ENCODE measurements around the gene THAP4.

The THAP4 gene

GRCh38 chr2:241561832-241562231 is 75.1 kb downstream of the THAP4 start:
- no peak for DNase-seq

- no peak for DNase-seq
These were observed 76.0 kb downstream of the THAP4 start for GRCh38 chr2:241560883-241561474.

GRCh38 chr2:241560162-241560882 is 76.6 kb downstream of the THAP4 start:
- no peak for DNase-seq

- DNase-seq = no peak
These were observed 77.4 kb downstream of the THAP4 start for GRCh38 chr2:241559323-241560161.

- no peak for DNase-seq
These were observed 78.2 kb downstream of the THAP4 start, which contains the start of gene BOK for GRCh38 chr2:241558532-241559322. Gene BOK (plus strand): TSS chr2:241558745. CDS start chr2:241559484, 739 bp downstream.

GRCh38 chr2:241556746-241557145 is 80.2 kb downstream of the THAP4 start:
- no peak for DNase-seq

- DNase-seq = no peak
These were observed 81.2 kb downstream of the THAP4 start for GRCh38 chr2:241555711-241556110.

- DNase-seq = no peak
These were observed 82.2 kb downstream of the THAP4 start for GRCh38 chr2:241554610-241555322.

GRCh38 chr2:241553981-241554380 is 83.0 kb downstream of the THAP4 start:
- DNase-seq = no peak

- DNase-seq = no peak
These were observed 83.5 kb downstream of the THAP4 start for GRCh38 chr2:241553512-241553830.

GRCh38 chr2:241551998-241552737 is 84.8 kb downstream of the THAP4 start:
- DNase-seq = no peak

- no peak for DNase-seq
These were observed 85.4 kb downstream of the THAP4 start for GRCh38 chr2:241551599-241551997.

- DNase-seq = no peak
These were observed 86.1 kb downstream of the THAP4 start for GRCh38 chr2:241550616-241551580.

- DNase-seq = no peak
These were observed 88.5 kb downstream of the THAP4 start for GRCh38 chr2:241548451-241548835.

GRCh38 chr2:241547781-241548450 is 89.0 kb downstream of the THAP4 start:
- DNase-seq = no peak

GRCh38 chr2:241546771-241547498 is 90.0 kb downstream of the THAP4 start:
- DNase-seq = no peak

- no peak for DNase-seq
These were observed 91.2 kb downstream of the THAP4 start for GRCh38 chr2:241545523-241546473.

- no peak for DNase-seq
These were observed 91.9 kb downstream of the THAP4 start for GRCh38 chr2:241545106-241545505.

All from activated gamma-delta T cell treated with Interleukin-2 at 50 U/mL for 16 hours (primary cell).